Measurements from ENCODE around the gene KIF22. TPM values are rescaled to one million over a fixed set of nuclear protein-coding genes. Genes with fewer than 3 reads are reported as not detected.
"Not testable (repeated sequence)": the region's sequence is repeated elsewhere in the genome, so short reads cannot be mapped to it uniquely, and the experiment has no call there.

KIF22 gene
- polyA plus RNA-seq, 3 donors, result 63.8 to 78.5 (median 71.9) TPM

- DNase-seq (ENCODE audit: extremely low read depth in 1 of 11, low read depth in 9 of 11, low spot score in 4 of 11), result not testable (repeated sequence)
These were observed 3.4 kb upstream of the KIF22 start for GRCh38 chr16:29787155-29787554.

DNA sequence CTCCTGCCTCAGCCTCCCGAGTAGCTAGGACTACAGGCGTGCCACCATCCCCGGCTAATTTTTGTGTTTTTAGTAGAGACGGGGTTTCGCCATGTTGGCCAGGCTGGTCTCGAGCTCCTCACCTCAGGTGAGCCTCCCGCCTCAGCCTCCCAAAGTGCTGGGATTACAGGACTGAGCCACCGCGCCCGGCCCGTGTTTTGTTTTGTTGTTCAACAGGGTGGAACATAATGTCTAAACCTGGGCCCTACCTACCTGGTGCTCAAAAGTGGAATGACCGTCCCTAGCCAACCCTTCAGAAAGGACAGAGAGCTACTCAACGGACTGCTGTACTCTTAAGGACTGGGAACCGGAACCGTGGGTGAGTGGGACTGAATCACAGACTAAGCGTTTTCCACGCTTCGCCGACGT is 772 bp upstream of the KIF22 start:
- DNase-seq (ENCODE audit: extremely low read depth in 1 of 11, low read depth in 9 of 11, low spot score in 4 of 11), result no peak

GRCh38 chr16:29790949-29791844 is 646 bp downstream of the KIF22 start:
- no peak for DNase-seq (ENCODE audit: extremely low read depth in 1 of 11, low read depth in 9 of 11, low spot score in 4 of 11)

DNA sequence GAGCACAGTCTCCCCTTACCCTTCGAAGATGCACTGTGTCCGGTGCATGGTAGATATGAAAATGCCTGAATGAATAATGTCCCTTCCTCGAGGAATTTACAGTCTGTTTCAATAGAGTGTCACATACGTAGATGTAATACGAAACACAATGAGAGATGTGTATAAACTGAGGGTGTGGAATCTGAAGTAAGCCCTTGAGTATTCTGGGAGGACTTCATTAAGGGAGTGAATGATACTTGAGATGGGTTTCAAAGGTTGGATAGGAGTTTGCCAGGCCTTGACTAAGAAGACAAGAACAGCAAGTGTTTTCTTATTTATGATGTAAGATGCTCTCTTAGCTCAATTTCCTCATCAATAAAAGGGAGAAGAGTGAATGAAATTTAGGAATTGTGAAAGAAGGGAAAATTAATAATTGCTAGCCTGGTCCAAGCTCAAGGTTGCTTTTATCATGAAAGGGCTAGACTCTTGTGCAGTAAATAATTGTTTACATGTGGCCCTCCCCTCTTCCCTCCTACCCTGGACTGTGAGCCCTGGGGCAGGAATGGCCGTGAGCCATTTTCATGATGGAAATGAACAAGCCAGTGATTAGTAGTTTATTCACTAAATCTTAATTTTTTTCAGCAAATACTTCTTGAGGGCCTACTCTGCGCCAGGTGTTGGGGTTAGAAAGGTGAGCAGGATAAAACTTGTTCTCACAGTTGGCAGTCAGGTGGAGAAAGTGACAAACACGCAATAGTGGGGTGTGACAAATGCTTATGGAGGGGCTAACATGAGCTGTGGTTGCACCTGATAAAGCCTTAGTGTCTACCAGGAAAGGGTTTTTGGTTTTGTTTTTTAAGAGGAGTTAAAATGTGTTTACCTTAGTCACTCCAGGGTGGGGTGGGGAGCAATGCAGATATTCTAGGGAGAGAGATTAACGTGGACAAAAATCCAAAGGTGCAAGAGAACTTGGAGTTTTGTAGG is 1.6 kb downstream of the KIF22 start:
- no peak for DNase-seq (ENCODE audit: extremely low read depth in 1 of 11, low read depth in 9 of 11, low spot score in 4 of 11)

DNA sequence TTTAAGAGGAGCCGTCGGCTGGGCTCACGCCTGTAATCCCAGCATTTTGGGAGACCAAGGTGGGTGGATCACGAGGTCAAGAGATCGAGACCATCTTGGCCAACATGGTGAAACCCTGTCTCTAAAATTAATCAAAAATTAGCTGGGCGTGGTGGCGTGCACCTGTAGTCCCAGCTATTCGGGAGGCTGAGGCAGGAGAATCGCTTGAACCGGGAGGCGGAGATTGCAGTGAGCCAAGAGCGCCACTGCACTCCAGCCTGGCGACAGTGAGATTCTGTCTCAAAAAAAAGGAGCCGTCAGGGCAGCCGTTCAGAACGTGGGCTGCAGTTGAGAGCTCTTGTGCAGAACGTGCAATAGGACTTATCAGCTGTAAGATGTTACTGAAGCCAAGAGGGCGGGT is 2.6 kb downstream of the KIF22 start:
- DNase-seq (ENCODE audit: extremely low read depth in 1 of 11, low read depth in 9 of 11, low spot score in 4 of 11), result not testable (repeated sequence)

DNA sequence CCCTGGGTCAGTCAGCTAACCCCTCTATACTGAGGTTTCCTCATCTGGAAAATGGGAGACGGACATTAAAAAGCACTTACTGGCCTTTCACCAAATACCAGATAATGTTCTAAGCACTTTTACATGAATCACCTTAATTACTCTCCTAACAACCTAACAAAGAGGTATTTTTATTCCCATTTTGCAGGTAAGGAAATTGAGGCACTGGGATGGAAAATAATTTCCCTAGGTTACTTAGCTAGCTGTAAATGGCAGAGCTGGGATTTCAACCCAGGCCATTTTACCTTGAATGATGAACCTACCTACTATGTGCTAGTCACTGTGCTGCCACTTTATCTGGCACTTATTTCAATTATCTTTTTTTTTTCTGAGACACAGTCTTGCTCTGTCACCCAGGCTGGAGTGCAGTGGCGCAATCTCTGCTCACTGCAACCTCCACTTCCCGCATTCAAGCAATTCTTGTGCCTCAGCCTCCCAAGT is 3.7 kb downstream of the KIF22 start:
- no peak for DNase-seq (ENCODE audit: extremely low read depth in 1 of 11, low read depth in 9 of 11, low spot score in 4 of 11)

GRCh38 chr16:29802416-29802935 is 11.9 kb downstream of the KIF22 start:
- DNase-seq (ENCODE audit: extremely low read depth in 1 of 11, low read depth in 9 of 11, low spot score in 4 of 11), result no peak

- DNase-seq (ENCODE audit: extremely low read depth in 1 of 11, low read depth in 9 of 11, low spot score in 4 of 11), result no peak
These were observed 13.5 kb downstream of the KIF22 start for GRCh38 chr16:29804020-29804419.

GRCh38 chr16:29804455-29805231 is 14.1 kb downstream of the KIF22 start:
- DNase-seq (ENCODE audit: extremely low read depth in 1 of 11, low read depth in 9 of 11, low spot score in 4 of 11), result no peak

DNA sequence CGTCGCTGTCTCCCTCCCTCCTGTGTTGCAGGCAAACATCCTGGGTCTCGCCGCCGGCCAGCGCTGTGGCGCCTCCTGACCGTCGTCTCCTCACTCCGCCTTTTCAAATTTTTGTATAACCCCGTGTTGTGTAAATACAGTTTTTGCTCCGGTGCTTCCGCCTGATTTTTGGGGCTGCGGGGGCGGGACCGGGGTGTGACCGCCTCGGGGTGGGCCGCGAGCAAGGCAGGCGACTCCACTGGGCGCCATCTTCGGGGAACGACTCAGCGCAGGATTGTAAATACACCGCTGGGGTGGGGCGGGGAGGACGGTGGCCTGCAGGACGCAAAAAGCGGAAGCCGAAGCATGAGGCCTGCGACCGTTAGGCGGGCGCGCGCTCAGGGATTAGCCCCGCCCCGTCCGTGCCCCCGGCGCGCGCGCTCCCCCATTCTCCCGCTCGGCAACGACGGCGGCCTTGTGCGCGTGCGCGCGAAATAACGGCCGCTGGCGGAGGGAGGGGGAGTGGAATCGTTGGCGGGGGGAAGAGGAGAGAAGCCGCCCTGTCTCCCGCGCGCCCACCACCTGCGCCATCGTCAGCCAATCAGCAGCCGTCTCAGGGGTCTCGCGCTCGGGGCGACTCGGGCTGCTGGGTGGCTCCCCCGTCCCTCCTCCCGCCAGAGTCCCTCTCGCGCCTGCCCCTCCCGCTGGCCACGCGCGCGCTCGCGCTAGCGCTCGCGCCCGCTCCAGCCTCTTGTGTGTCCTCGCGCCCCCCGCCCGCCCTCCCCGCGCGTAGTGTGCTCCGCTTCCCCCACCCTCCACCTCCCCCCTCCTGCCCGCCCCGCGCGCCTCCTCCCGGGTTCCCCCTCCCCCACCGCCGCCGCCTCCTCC is 14.9 kb downstream of the KIF22 start:
- DNase-seq (ENCODE audit: extremely low read depth in 1 of 11, low read depth in 9 of 11, low spot score in 4 of 11), result peak in 10 of 11 donors; percentile 90 to 97 (median 96)

DNA sequence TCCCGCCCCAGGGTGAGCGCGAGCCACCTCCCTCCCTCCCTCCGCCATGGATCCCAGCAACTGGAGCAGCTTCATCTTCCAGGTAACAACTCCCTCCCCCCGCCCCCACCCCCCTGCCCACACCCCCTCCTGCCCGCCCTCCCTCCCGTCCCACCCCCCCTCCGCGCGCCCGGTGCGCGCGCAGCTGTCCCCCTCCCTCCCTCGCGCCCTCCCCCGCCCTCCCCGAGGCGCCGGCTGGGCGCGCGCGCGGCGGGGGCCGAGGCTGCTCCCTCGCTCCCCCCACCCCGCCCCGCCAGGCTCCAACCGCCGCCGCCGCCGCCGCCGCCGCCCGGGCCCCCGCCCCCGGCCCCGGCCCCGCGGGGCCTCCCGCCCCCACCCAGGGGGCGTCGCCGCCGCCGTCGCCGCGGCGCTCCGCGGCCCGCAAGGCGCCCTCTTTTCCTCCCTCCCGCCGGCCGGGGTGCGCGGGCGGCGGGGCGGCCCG is 15.6 kb downstream of the KIF22 start, which contains the start of gene MAZ:
TSS of gene MAZ (plus strand) at position 431 of the 481 bp plus-strand sequence. CDS start 173 bp downstream, outside the sequence.
- no peak for DNase-seq (ENCODE audit: extremely low read depth in 1 of 11, low read depth in 9 of 11, low spot score in 4 of 11)

DNA sequence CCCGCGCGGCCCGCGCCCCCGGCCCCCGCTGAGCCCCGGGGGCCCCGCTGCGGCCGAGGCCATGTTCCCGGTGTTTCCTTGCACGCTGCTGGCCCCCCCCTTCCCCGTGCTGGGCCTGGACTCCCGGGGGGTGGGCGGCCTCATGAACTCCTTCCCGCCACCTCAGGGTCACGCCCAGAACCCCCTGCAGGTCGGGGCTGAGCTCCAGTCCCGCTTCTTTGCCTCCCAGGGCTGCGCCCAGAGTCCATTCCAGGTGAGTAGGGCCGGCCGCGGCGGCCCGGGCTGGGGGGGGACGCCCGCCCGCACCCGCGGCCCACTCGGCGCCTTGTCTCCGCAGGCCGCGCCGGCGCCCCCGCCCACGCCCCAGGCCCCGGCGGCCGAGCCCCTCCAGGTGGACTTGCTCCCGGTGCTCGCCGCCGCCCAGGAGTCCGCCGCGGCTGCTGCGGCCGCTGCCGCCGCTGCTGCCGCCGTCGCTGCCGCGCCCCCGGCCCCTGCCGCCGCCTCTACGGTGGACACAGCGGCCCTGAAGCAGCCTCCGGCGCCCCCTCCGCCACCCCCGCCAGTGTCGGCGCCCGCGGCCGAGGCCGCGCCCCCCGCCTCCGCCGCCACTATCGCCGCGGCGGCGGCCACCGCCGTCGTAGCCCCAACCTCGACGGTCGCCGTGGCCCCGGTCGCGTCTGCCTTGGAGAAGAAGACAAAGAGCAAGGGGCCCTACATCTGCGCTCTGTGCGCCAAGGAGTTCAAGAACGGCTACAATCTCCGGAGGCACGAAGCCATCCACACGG is 16.3 kb downstream of the KIF22 start:
- peak in 1 of 11 donors; percentile 55 for DNase-seq (ENCODE audit: extremely low read depth in 1 of 11, low read depth in 9 of 11, low spot score in 4 of 11)

GRCh38 chr16:29807426-29808218 is 17.1 kb downstream of the KIF22 start:
- DNase-seq (ENCODE audit: extremely low read depth in 1 of 11, low read depth in 9 of 11, low spot score in 4 of 11), result peak in 9 of 11 donors; percentile 75 to 90 (median 85)

DNA sequence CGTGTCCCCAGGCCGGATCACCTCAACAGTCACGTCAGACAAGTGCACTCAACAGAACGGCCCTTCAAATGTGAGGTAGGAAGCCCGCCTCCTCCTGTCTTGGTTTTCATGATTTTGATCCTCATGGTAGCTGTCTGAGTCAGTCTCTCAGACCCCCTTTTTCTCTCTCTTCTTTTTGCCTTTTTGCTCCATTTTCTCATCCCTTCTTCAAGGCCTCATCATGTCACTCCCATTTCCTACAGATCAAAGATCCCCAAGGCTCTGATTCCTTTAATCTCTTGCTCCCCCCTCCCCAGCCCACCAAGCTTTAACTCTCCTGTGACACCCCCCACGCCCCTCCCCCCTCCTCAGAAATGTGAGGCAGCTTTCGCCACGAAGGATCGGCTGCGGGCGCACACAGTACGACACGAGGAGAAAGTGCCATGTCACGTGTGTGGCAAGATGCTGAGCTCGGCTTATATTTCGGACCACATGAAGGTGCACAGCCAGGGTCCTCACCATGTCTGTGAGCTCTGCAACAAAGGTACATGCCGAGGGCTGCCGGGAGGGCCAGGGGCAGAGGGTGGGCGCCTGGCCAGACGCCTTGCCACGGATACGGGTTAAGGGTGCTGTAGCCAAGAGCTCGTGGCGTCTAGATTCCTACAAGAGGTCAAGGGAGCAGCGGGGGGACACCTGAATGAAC is 17.8 kb downstream of the KIF22 start:
- DNase-seq (ENCODE audit: extremely low read depth in 1 of 11, low read depth in 9 of 11, low spot score in 4 of 11), result no peak

- no peak for DNase-seq (ENCODE audit: extremely low read depth in 1 of 11, low read depth in 9 of 11, low spot score in 4 of 11)
These were observed 18.6 kb downstream of the KIF22 start for GRCh38 chr16:29809031-29809747.

All from renal cortex interstitium (tissue), 11 donors.